CD4-positive, alpha-beta T cell (primary cell): ENCODE data around the gene KNDC1. TPM values are rescaled to one million over a fixed set of nuclear protein-coding genes. Genes with fewer than 3 reads are reported as not detected.

Experiments used
- ATAC-seq: fragments of 200-7000 bp; cut with Tn5 transposase; one replicate; pipeline ENCODE4 v1.10.0; 2022; ENCODE audit warnings: mild to moderate bottlenecking; ENCODE audit not compliant: poor library complexity
- CTCF ChIA-PET: fragments of 350-600 bp; sonication (Branson Sonifier 250); formaldehyde crosslinking; loops from one replicate; lab custom pipeline; 2021; ENCODE audit warnings: antibody characterized with exemption, inconsistent platforms; lab: Charles Lee
- POLR2A ChIA-PET: fragments of 350-600 bp; sonication (Branson Sonifier 250); formaldehyde crosslinking; loops from one replicate; lab custom pipeline; 2021; ENCODE audit warnings: antibody characterized with exemption, inconsistent platforms; lab: Charles Lee
- DNase-seq, 14 experiments: peaks; one replicate each; pipeline ENCODE4 v3.0.0-alpha.2; 2013 to 2020; ENCODE audit warnings: mixed read lengths in 2 of 14
- H3K27ac ChIP-seq, 2 donors: one replicate each; pipeline versions ENCODE4 v1.5.1 to v1.7.0; 2013; ENCODE audit warnings: low read length in 2 of 2, low read depth in 1 of 2, mild to moderate bottlenecking in 1 of 2
- H3K27me3 ChIP-seq, 2 experiments: 1 replicate in 1 of 2; 2 replicates in 1 of 2; pipeline versions ENCODE4 v1.6.1 to v1.7.0; 2013; ENCODE audit warnings: low read length in 2 of 2, control low read depth in 1 of 2, mild to moderate bottlenecking in 1 of 2, moderate library complexity in 1 of 2; ENCODE audit not compliant: insufficient read depth in 2 of 2, control insufficient read depth in 1 of 2
- H3K36me3 ChIP-seq: one replicate; pipeline ENCODE4 v1.6.1; 2013; ENCODE audit warnings: low read length, control low read depth; ENCODE audit not compliant: insufficient read depth
- H3K4me1 ChIP-seq: one replicate; pipeline ENCODE4 v1.6.1; 2013; ENCODE audit warnings: low read length, control low read depth; ENCODE audit not compliant: insufficient read depth
- H3K4me3 ChIP-seq: one replicate; pipeline ENCODE4 v1.5.1; 2013; ENCODE audit warnings: mild to moderate bottlenecking, low read length, moderate library complexity
- H3K9me3 ChIP-seq, 2 experiments: 1 replicate in 1 of 2; 2 replicates in 1 of 2; pipeline versions ENCODE4 v1.6.1 to v1.7.0; 2013; ENCODE audit warnings: low read length in 2 of 2, mild to moderate bottlenecking in 2 of 2, control low read depth in 1 of 2, moderate library complexity in 1 of 2; ENCODE audit not compliant: control insufficient read depth in 1 of 2, insufficient read depth in 1 of 2
- H3K27ac Mint-ChIP-seq: one replicate; pipeline ENCODE4 v1.8.0; 2020; ENCODE audit warnings: mixed read lengths
- H3K27me3 Mint-ChIP-seq: one replicate; pipeline ENCODE4 v1.8.0; 2021; ENCODE audit warnings: mixed read lengths
- H3K36me3 Mint-ChIP-seq: one replicate; pipeline ENCODE4 v1.8.0; 2021; ENCODE audit warnings: low read depth, mixed read lengths
- H3K4me1 Mint-ChIP-seq: one replicate; pipeline ENCODE4 v1.8.0; 2021; ENCODE audit warnings: low read depth, mixed read lengths
- H3K4me3 Mint-ChIP-seq: one replicate; pipeline ENCODE4 v1.8.0; 2020; ENCODE audit warnings: mild to moderate bottlenecking, mixed read lengths
- H3K9me3 Mint-ChIP-seq: one replicate; pipeline ENCODE4 v1.8.0; 2020; ENCODE audit warnings: mixed read lengths
- CTCF ChIP-seq: fragments of 200-600 bp; IDR thresholded peaks from one replicate; pipeline ENCODE4 v1.8.0; 2022; ENCODE audit warnings: antibody characterized with exemption, mild to moderate bottlenecking
- intact Hi-C, 2 experiments: fragments of 100-400 bp; cut with DNase I in 1 of 2; cut with micrococcal nuclease in 1 of 2; formaldehyde crosslinking; loops; one replicate each; pipeline versions ENCODE4 v1.15.1 to v1.9.0; 2023 to 2025; cut with DNase I, micrococcal nuclease
- total RNA-seq, 174 experiments: library from RNA in 2 of 174; stranded (reverse) in 2 of 174; gene quantifications; one replicate each; pipeline ENCODE4 v1.2.3 and lab custom pipeline; 2021 to 2026

The KNDC1 gene
- total RNA-seq, 2 experiments from 2014 or later, result not detected

- H3K27me3 Mint-ChIP-seq, result no peaks in the 10 kb centered on the region
- Histone ChIP-seq H3K27me3 (no peaks in the 10 kb centered on the region), H3K4me3 (no peak overlapping the region), H3K4me1 (no peaks in the 10 kb centered on the region), H3K9me3 (peaks cover 0 to 7% of the 10 kb centered on the region in 2 experiments), H3K36me3 (no peaks in the 10 kb centered on the region), H3K27ac (no peak overlapping the region)
- ChIA-PET CTCF (no interaction called here), POLR2A (no interaction called here)
- TF ChIP-seq CTCF, result no peak
- H3K27ac Mint-ChIP-seq, result no peak overlapping the region
- H3K9me3 Mint-ChIP-seq, result no peaks in the 10 kb centered on the region
- no peaks in the 10 kb centered on the region for H3K36me3 Mint-ChIP-seq
- DNase-seq (no peak), ATAC-seq (no peak)
- intact Hi-C loops, result no loop called here
- no peak overlapping the region for H3K4me3 Mint-ChIP-seq
- no peaks in the 10 kb centered on the region for H3K4me1 Mint-ChIP-seq
Measured at GRCh38 chr10:133205146-133205545, 45.1 kb downstream of the KNDC1 start.

GRCh38 chr10:133206356-133207040, 46.5 kb downstream of the KNDC1 start:
- Histone ChIP-seq H3K4me3 (no peak overlapping the region), H3K9me3 (peaks cover 0 to 7% of the 10 kb centered on the region in 2 experiments), H3K36me3 (no peaks in the 10 kb centered on the region), H3K27me3 (peaks cover 0 to 3% of the 10 kb centered on the region in 2 experiments), H3K27ac (no peak overlapping the region), H3K4me1 (peaks cover 8% of the 10 kb centered on the region)
- no peak overlapping the region for H3K4me3 Mint-ChIP-seq
- H3K27ac Mint-ChIP-seq, result no peak overlapping the region
- ChIA-PET POLR2A (no interaction called here), CTCF (no interaction called here)
- DNase-seq (no peak), ATAC-seq (no peak)
- TF ChIP-seq CTCF, result no peak
- H3K27me3 Mint-ChIP-seq, result no peaks in the 10 kb centered on the region
- no peaks in the 10 kb centered on the region for H3K9me3 Mint-ChIP-seq
- H3K36me3 Mint-ChIP-seq, result no peaks in the 10 kb centered on the region
- intact Hi-C loops, result no loop called here
- H3K4me1 Mint-ChIP-seq, result no peaks in the 10 kb centered on the region

GRCh38 chr10:133207041-133207600, 47.1 kb downstream of the KNDC1 start:
- no peak overlapping the region for H3K27ac ChIP-seq
- intact Hi-C loops, result no loop called here
- no peaks in the 10 kb centered on the region for H3K36me3 Mint-ChIP-seq
- H3K36me3 ChIP-seq, result no peaks in the 10 kb centered on the region
- H3K9me3 ChIP-seq, result peaks cover 0 to 7% of the 10 kb centered on the region in 2 experiments
- H3K27me3 Mint-ChIP-seq, result no peaks in the 10 kb centered on the region
- no peak overlapping the region for H3K4me3 Mint-ChIP-seq
- CTCF ChIA-PET, result no interaction called here
- DNase-seq, result no peak
- no peak overlapping the region for H3K27ac Mint-ChIP-seq
- H3K9me3 Mint-ChIP-seq, result no peaks in the 10 kb centered on the region
- H3K4me1 Mint-ChIP-seq, result no peaks in the 10 kb centered on the region
- POLR2A ChIA-PET, result no interaction called here
- H3K4me1 ChIP-seq, result peaks cover 8% of the 10 kb centered on the region
- no peak overlapping the region for H3K4me3 ChIP-seq
- no peak for TF ChIP-seq CTCF
- ATAC-seq, result no peak
- H3K27me3 ChIP-seq, result peaks cover 0 to 3% of the 10 kb centered on the region in 2 experiments
